H1 (cell line): Measurements from ENCODE around the gene RPL12. TPM values are rescaled to one million over a fixed set of nuclear protein-coding genes. Genes with fewer than 3 reads are reported as not detected.
"Not testable (repeated sequence)": the region's sequence is repeated elsewhere in the genome, so short reads cannot be mapped to it uniquely, and the experiment has no call there.

Experiments
- CTCF ChIA-PET: fragments of 300-600 bp; sonication (Branson Sonifier 250); formaldehyde crosslinking; loops from one replicate; lab custom pipeline; 2021; ENCODE audit not compliant: partially characterized antibody; lab: Charles Lee
- POLR2A ChIA-PET: fragments of 300-600 bp; sonication (Branson Sonifier 250); formaldehyde crosslinking; loops from one replicate; lab custom pipeline; 2021; ENCODE audit warnings: inconsistent platforms; ENCODE audit not compliant: partially characterized antibody; lab: Charles Lee
- DNase-seq, 2 experiments: peaks; one replicate each; pipeline versions ENCODE4 v3.0.0 to v3.0.0-alpha.2; 2010 to 2022; ENCODE audit warnings: low spot score in 2 of 2, low read depth in 1 of 2, mixed read lengths in 1 of 2
- FAIRE-seq: peaks from 2 replicates; lab custom pipeline; 2011; peaks lifted over from hg19 to GRCh38; lab: Jason Lieb, UNC
- H2AFZ ChIP-seq: 2 replicates; pipeline ENCODE4 v1.8.1; 2012; ENCODE audit warnings: low read length, inconsistent platforms
- H2AK5ac ChIP-seq: 2 replicates; pipeline ENCODE4 v1.6.1; 2013; ENCODE audit warnings: low read depth, low read length
- H2BK120ac ChIP-seq: replicated peaks from 2 replicates; pipeline ENCODE3; 2013; ENCODE audit warnings: low read depth, low read length, inconsistent platforms
- H2BK12ac ChIP-seq: 2 replicates; pipeline ENCODE4 v1.6.1; 2013; ENCODE audit warnings: low read depth, low read length
- H2BK15ac ChIP-seq: 2 replicates; pipeline ENCODE4 v1.6.1; 2013; ENCODE audit warnings: low read length
- H2BK20ac ChIP-seq: 2 replicates; pipeline ENCODE4 v1.6.1; 2013; ENCODE audit warnings: low read length
- H2BK5ac ChIP-seq: 2 replicates; pipeline ENCODE4 v1.6.1; 2013; ENCODE audit warnings: low read depth, low read length
- H3K14ac ChIP-seq: 2 replicates; pipeline ENCODE4 v1.6.1; 2013; ENCODE audit warnings: inconsistent platforms; ENCODE audit not compliant: insufficient read length
- H3K18ac ChIP-seq: 2 replicates; pipeline ENCODE4 v1.6.1; 2013; ENCODE audit warnings: low read length; ENCODE audit errors: extremely low read depth
- H3K23ac ChIP-seq: 2 replicates; pipeline ENCODE4 v1.6.1; 2013; ENCODE audit warnings: inconsistent platforms; ENCODE audit not compliant: insufficient read length
- H3K23me2 ChIP-seq: 2 replicates; pipeline ENCODE4 v1.6.1; 2013; ENCODE audit warnings: low read depth, low read length
- H3K27ac ChIP-seq: 2 replicates; pipeline ENCODE4 v1.6.1; 2011; ENCODE audit warnings: low read depth, low read length, inconsistent platforms
- H3K27me3 ChIP-seq, 4 experiments: replicated peaks in 1 of 4; 1 replicate in 1 of 4; 2 replicates in 3 of 4; pipeline versions ENCODE4 v1.6.1 to v1.8.1; 2011 to 2013; ENCODE audit warnings: low read length in 3 of 4, mild to moderate bottlenecking in 3 of 4, inconsistent platforms in 2 of 4, mixed read lengths in 2 of 4, moderate library complexity in 1 of 4; ENCODE audit not compliant: control insufficient read depth in 3 of 4, insufficient read depth in 3 of 4; ENCODE audit errors: extremely low read depth in 1 of 4
- H3K36me3 ChIP-seq, 4 experiments: 2 replicates each; pipeline versions ENCODE4 v1.6.1 to v1.8.1; 2011 to 2013; ENCODE audit warnings: mild to moderate bottlenecking in 4 of 4, low read length in 3 of 4, moderate library complexity in 2 of 4, control low read depth in 1 of 4, inconsistent platforms in 1 of 4; ENCODE audit not compliant: insufficient read depth in 4 of 4, control insufficient read depth in 2 of 4
- H3K4ac ChIP-seq: replicated peaks from 2 replicates; pipeline ENCODE3; 2013; ENCODE audit warnings: low read length, low read depth, mixed read lengths, inconsistent platforms; ENCODE audit not compliant: insufficient read length
- H3K4me1 ChIP-seq, 4 experiments: replicated peaks in 1 of 4; 1 replicate in 1 of 4; 2 replicates in 3 of 4; pipeline versions ENCODE4 v1.6.1 to v1.8.1; 2011 to 2013; ENCODE audit warnings: low read length in 3 of 4, inconsistent platforms in 2 of 4, mixed read lengths in 1 of 4; ENCODE audit not compliant: insufficient read depth in 4 of 4, control insufficient read depth in 3 of 4
- H3K4me2 ChIP-seq, 2 experiments: 2 replicates each; pipeline versions ENCODE4 v1.6.1 to v1.8.1; 2011 to 2013; ENCODE audit warnings: low read depth in 2 of 2, low read length in 2 of 2, control low read depth in 1 of 2, inconsistent platforms in 1 of 2, mild to moderate bottlenecking in 1 of 2; ENCODE audit not compliant: insufficient read depth in 1 of 2
- H3K4me3 ChIP-seq, 4 experiments: fragments of 200-600, 300-600 bp in 1 of 4; sonication (generic), shearing (Covaris generic), sonication (Bioruptor Twin) in 1 of 4; 2 replicates each; pipeline versions ENCODE4 v1.5.1 to v1.8.1; 2011 to 2016; ENCODE audit warnings: low read length in 4 of 4, low read depth in 3 of 4, control low read depth in 2 of 4, inconsistent platforms in 2 of 4, mild to moderate bottlenecking in 2 of 4, mixed read lengths in 1 of 4, moderate library complexity in 1 of 4; ENCODE audit not compliant: insufficient read depth in 2 of 4; ENCODE audit errors: extremely low read depth in 1 of 4
- H3K56ac ChIP-seq: replicated peaks from 2 replicates; pipeline ENCODE3; 2013; ENCODE audit warnings: low read depth, mild to moderate bottlenecking, mixed read lengths, low read length, inconsistent platforms; ENCODE audit not compliant: insufficient read length
- H3K79me1 ChIP-seq: 2 replicates; pipeline ENCODE4 v1.6.1; 2013; ENCODE audit warnings: low read depth, low read length, control low read depth
- H3K79me2 ChIP-seq, 2 experiments: 2 replicates each; pipeline versions ENCODE4 v1.6.1 to v1.8.1; 2012 to 2013; ENCODE audit warnings: low read length in 2 of 2, mild to moderate bottlenecking in 2 of 2, inconsistent platforms in 1 of 2; ENCODE audit not compliant: insufficient read depth in 2 of 2, control insufficient read depth in 1 of 2
- H3K9ac ChIP-seq, 4 experiments: replicated peaks in 1 of 4; 1 replicate in 1 of 4; 2 replicates in 3 of 4; pipeline versions ENCODE4 v1.6.1 to v1.8.1; 2011 to 2013; ENCODE audit warnings: low read depth in 3 of 4, low read length in 3 of 4, control low read depth in 2 of 4, mild to moderate bottlenecking in 2 of 4, moderate library complexity in 2 of 4, inconsistent platforms in 1 of 4; ENCODE audit errors: extremely low read depth in 1 of 4
- H3K9me3 ChIP-seq, 2 experiments: 2 replicates each; pipeline versions ENCODE4 v1.6.1 to v1.8.1; 2012 to 2013; ENCODE audit warnings: mild to moderate bottlenecking in 2 of 2, moderate library complexity in 2 of 2, control low read depth in 1 of 2, inconsistent platforms in 1 of 2, low read depth in 1 of 2, low read length in 1 of 2, mixed read lengths in 1 of 2; ENCODE audit not compliant: insufficient read depth in 2 of 2
- H4K20me1 ChIP-seq, 2 experiments: replicated peaks in 1 of 2; 2 replicates each; pipeline versions ENCODE3 to v1.8.1; 2011 to 2013; ENCODE audit warnings: inconsistent platforms in 2 of 2, low read length in 2 of 2, mild to moderate bottlenecking in 1 of 2; ENCODE audit not compliant: insufficient read depth in 2 of 2, control insufficient read depth in 1 of 2
- H4K5ac ChIP-seq: 2 replicates; pipeline ENCODE4 v1.6.1; 2013; ENCODE audit warnings: low read length, low read depth, mixed read lengths, inconsistent platforms; ENCODE audit not compliant: insufficient read length
- H4K8ac ChIP-seq: 2 replicates; pipeline ENCODE4 v1.8.0; 2013; ENCODE audit warnings: mild to moderate bottlenecking, moderate library complexity, low read length, inconsistent platforms; ENCODE audit not compliant: insufficient read depth; ENCODE audit errors: extremely low read depth
- H4K91ac ChIP-seq: replicated peaks from 2 replicates; pipeline ENCODE3; 2013; ENCODE audit warnings: low read length, mixed read lengths, inconsistent platforms; ENCODE audit not compliant: insufficient read length
- CBX8 ChIP-seq: fragments of 300-800, 300-1000 bp; sonication (generic); IDR thresholded peaks from 2 replicates; pipeline ENCODE4 v1.7.1; 2016; ENCODE audit warnings: low read depth, low read length, borderline replicate concordance
- EGR1 ChIP-seq: IDR thresholded peaks from 2 replicates; pipeline ENCODE4 v1.6.1; 2011; ENCODE audit warnings: low read depth, low read length, borderline replicate concordance
- KDM1A ChIP-seq: fragments of 200-600, 300-600 bp; sonication (generic); IDR thresholded peaks from 2 replicates; pipeline ENCODE4 v1.7.1; 2016; ENCODE audit warnings: mild to moderate bottlenecking, low read length, borderline replicate concordance
- KDM5A ChIP-seq: fragments of 200-600 bp; IDR thresholded peaks from 2 replicates; pipeline ENCODE4 v1.7.1; 2012; ENCODE audit warnings: mild to moderate bottlenecking, low read length, inconsistent platforms, mixed read lengths
- RAD21 ChIP-seq, 2 experiments: IDR thresholded peaks in 1 of 2; conservative IDR thresholded peaks in 1 of 2; 2 replicates each; pipeline ENCODE4 v1.6.1; 2011; ENCODE audit warnings: low read depth in 2 of 2, low read length in 2 of 2, improper control_type of control experiment in 1 of 2, inconsistent platforms in 1 of 2, mild to moderate bottlenecking in 1 of 2, moderate library complexity in 1 of 2
- RFX5 ChIP-seq: IDR thresholded peaks from 2 replicates; pipeline ENCODE4 v1.6.1; 2011; ENCODE audit warnings: low read depth, low read length, improper control_type of control experiment, borderline replicate concordance
- SIRT6 ChIP-seq: IDR thresholded peaks from one replicate; pipeline ENCODE4 v1.7.1; 2012; ENCODE audit warnings: low read length, inconsistent platforms
- SP2 ChIP-seq: IDR thresholded peaks from 2 replicates; pipeline ENCODE4 v1.6.1; 2012; ENCODE audit warnings: mild to moderate bottlenecking, low read length, inconsistent platforms
- WGBS, 2 experiments: shearing (Covaris generic) in 1 of 2; methylation state at CpG; one replicate each; pipeline versions ENCODE4 v1.1.6 to v1.1.7; 2013 to 2015; ENCODE audit warnings: low lambda C conversion rate in 2 of 2, mixed read lengths in 2 of 2, inconsistent platforms in 1 of 2, low coverage in 1 of 2, missing lambda C conversion rate in 1 of 2; ENCODE audit not compliant: insufficient replicate concordance in 2 of 2, insufficient coverage in 1 of 2, insufficient read length in 1 of 2; ENCODE audit errors: extremely low coverage in 1 of 2, missing lambda C conversion rate in 1 of 2; 5-methylcytosine and 5-hydroxymethylcytosine counted together
- polyA plus RNA-seq, 7 experiments: library from polyadenylated mRNA; depleted of rRNA in 3 of 7; stranded (reverse) in 5 of 7; unstranded in 2 of 7; fragments of >200 nt in 5 of 7; fragments of 200-250 nt in 2 of 7; gene quantifications; 1 replicate in 5 of 7; 2 replicates in 1 of 7; 4 replicates in 1 of 7; pipeline versions ENCODE4 v1.2.1 to v1.2.3, GENCODE V29; 2011 to 2013; ENCODE audit warnings: missing spikeins in 2 of 7, mixed read lengths in 2 of 7
- total RNA-seq: library from RNA; stranded (reverse); fragmentation: NEBNext Ultra II Directional; extraction: Animal tissue kit (Norgen Biotek cat#: 25700); gene quantifications from 2 replicates; pipeline ENCODE4 v1.2.1, GENCODE V29; 2021

RPL12 gene
- total and polyA plus RNA-seq, 2 of the 8 experiments (the other 6 are each of a cell fraction or from before 2014, with no cell fraction given): 1,993 to 4,892 TPM

- no peak for TF ChIP-seq EGR1
- TF ChIP-seq SIRT6: no peak
- no peak for TF ChIP-seq KDM5A
- TF ChIP-seq RAD21 (IDR thresholded peaks at IDR 0.05 in 1 of 2, conservative IDR thresholded peaks at IDR 0.05 in 1 of 2; ENCODE audit: low read depth in 2 of 2, low read length in 2 of 2): no peak
- no peak for TF ChIP-seq CBX8
- no peak for TF ChIP-seq SP2
- no peak for TF ChIP-seq KDM1A
- no peak for TF ChIP-seq RFX5
- TF ChIP-seq, all 59 proteins: peak for 0
Observed at GRCh38 chr9:127467621-127468020, 16.4 kb upstream of the RPL12 start (continued).

DNA sequence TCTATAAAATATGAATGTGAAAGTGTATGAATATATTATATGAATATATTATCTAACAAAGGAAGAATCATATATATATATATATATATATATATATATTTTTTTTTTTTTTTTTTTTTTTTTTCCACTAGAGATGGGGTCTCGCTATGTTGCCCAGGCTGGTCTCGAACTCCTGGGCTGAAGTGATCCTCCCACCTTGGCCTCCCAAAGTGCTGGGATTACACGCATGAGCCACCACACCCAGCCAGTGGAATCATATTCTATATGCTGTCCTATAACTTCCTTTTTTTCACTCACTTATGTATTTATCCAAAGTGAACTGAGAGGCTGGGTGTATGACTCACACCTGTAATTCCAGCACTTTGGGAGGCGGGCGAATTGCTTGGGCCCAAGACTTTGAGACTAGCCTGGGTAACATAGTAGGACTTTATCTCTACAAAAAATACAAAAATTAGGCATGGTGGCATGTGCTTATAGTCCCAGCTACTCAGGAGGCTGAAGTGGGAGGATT, 15.3 kb upstream of the RPL12 start:
- ChIA-PET CTCF (interaction anchor here (1.3 to 1.5 kb wide), 2 partner anchors 11 to 403 kb away, joined by 5 to 6 read pairs; no protein-coding TSS in a partner anchor), POLR2A (interaction anchor here (0.7 to 1.8 kb wide), 3 partner anchors 16 to 87 kb away, joined by 3 to 7 read pairs (median 4); partner anchors contain the start of genes LRSAM1 and RPL12)
- H3K9ac ChIP-seq, H3K23ac ChIP-seq, H3K27ac ChIP-seq, H3K27me3 ChIP-seq, H3K18ac ChIP-seq, H4K5ac ChIP-seq, FAIRE-seq, H2BK120ac ChIP-seq, H2AFZ ChIP-seq, H4K91ac ChIP-seq, H3K23me2 ChIP-seq, H4K20me1 ChIP-seq, H3K9me3 ChIP-seq, H2BK5ac ChIP-seq, H3K56ac ChIP-seq, H2BK12ac ChIP-seq, H3K4me3 ChIP-seq, H2BK20ac ChIP-seq, H3K79me1 ChIP-seq, H4K8ac ChIP-seq, H2AK5ac ChIP-seq, H3K14ac ChIP-seq, H3K79me2 ChIP-seq, H2BK15ac ChIP-seq, H3K4me1 ChIP-seq, H3K4me2 ChIP-seq, DNase-seq, H3K4ac ChIP-seq: not testable (repeated sequence)
- H3K36me3 ChIP-seq: peaks cover 5 to 14% (median 8%) of the 10 kb centered on the region in 4 experiments; a peak in 6 of 8 replicates
- WGBS, 2 experiments: 95% methylated on average over 5 of the region's 5 CpGs; no CpG with 5 or more reads in 1 of the 2 experiments
